ENCODE measurements around the gene PTPDC1.

PTPDC1 gene

GRCh38 chr9:94084314-94084713 is at the start of gene PTPDC1:
PTPDC1 (plus strand) TSS chr9:94084464; CDS start chr9:94084531, 67 bp downstream.
- peak; percentile 52 for DNase-seq

GRCh38 chr9:94034511-94034910 is 49.8 kb upstream of the PTPDC1 start:
- DNase-seq, result no peak

- DNase-seq, result no peak
Measured at GRCh38 chr9:94039786-94040185, 44.5 kb upstream of the PTPDC1 start.

GRCh38 chr9:94042516-94043360 is 41.5 kb upstream of the PTPDC1 start:
- DNase-seq, result no peak

GRCh38 chr9:94054716-94055115 is 29.5 kb upstream of the PTPDC1 start:
- no peak for DNase-seq

- no peak for DNase-seq
Measured at GRCh38 chr9:94056442-94056974, 27.8 kb upstream of the PTPDC1 start.

GRCh38 chr9:94057918-94058317 is 26.3 kb upstream of the PTPDC1 start:
- DNase-seq, result no peak

- DNase-seq, result no peak
Measured at GRCh38 chr9:94061864-94062263, 22.4 kb upstream of the PTPDC1 start.

- DNase-seq, result peak; percentile 91
Measured at GRCh38 chr9:94065535-94065961, 18.7 kb upstream of the PTPDC1 start.

- DNase-seq, result peak; percentile 52
Measured at GRCh38 chr9:94068257-94068656, 16.0 kb upstream of the PTPDC1 start.

- DNase-seq, result no peak
Measured at GRCh38 chr9:94076557-94076956, 7.7 kb upstream of the PTPDC1 start.

GRCh38 chr9:94078086-94078485 is 6.2 kb upstream of the PTPDC1 start:
- DNase-seq, result no peak

- no peak for DNase-seq
Measured at GRCh38 chr9:94079236-94079635, 5.0 kb upstream of the PTPDC1 start.

GRCh38 chr9:94080249-94080648 is 4.0 kb upstream of the PTPDC1 start:
- DNase-seq, result no peak

GRCh38 chr9:94081435-94081834 is 2.8 kb upstream of the PTPDC1 start:
- DNase-seq, result no peak

GRCh38 chr9:94081864-94082463 is 2.3 kb upstream of the PTPDC1 start:
- no peak for DNase-seq

- DNase-seq, result no peak
Measured at GRCh38 chr9:94082553-94082952, 1.7 kb upstream of the PTPDC1 start.

GRCh38 chr9:94082956-94083355 is 1.3 kb upstream of the PTPDC1 start:
- DNase-seq, result no peak

GRCh38 chr9:94083384-94083783 is 880 bp upstream of the PTPDC1 start:
- peak; percentile 68 for DNase-seq

- no peak for DNase-seq
Measured at GRCh38 chr9:94085062-94085639, 887 bp downstream of the PTPDC1 start.

- DNase-seq, result peak; percentile 84
Measured at GRCh38 chr9:94086486-94087345, 2.5 kb downstream of the PTPDC1 start.

Measured in hematopoietic multipotent progenitor cell treated with erythropoietin and hydrocortisone succinate and interleukin-3 and kit ligand, for 6 days (in vitro differentiated cells).